GM10847 (cell line): Measurements from ENCODE around the gene SINHCAF.

Experiments used
- POLR2A ChIP-seq: IDR thresholded peaks from 2 replicates; pipeline ENCODE4 v1.6.1; 2011; ENCODE audit not compliant: insufficient read length; ENCODE audit errors: extremely low read depth

Gene SINHCAF

DNA sequence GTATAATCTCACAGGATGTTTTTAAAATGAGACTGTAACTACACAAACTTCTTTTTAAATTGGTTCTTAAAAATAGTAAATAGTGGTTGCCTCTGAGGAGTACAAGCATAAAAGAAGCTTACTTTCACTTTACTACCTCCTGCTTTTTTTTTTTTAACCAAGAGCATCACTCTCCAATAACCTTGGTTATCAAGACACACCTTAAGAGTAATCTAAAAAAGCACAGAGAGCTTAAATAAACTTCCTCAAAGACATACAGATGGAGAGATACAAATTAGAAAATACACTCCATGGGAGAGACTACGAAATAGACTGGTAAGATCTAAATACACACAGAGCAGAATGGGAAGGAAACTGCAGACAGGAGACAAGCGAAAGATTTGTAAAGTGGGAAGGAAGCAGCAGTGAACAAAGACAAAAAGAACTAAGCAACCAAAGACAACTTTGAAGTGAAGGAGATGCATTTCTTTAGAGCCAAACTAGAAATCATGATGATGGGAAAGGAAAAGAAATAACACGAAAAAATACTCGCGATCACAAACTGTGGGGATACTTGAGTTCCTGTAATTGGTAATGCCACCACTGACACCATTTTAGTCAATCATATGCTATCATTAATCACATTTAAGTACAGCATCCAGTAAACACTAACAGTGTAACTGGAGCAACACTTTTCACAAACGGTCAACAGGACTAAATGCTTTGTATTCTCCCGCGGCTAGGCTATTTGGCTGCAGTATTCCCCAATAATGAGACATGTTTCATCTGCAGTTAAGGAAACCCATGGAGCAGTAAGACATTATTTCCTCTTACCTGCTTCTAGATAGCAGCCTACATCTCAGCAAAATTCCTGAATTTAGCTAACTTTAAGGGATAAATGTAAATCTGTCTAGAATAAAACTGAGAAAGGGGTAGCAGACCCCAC lies 8.2 kb downstream of the SINHCAF start:
- no peak for TF ChIP-seq POLR2A

DNA sequence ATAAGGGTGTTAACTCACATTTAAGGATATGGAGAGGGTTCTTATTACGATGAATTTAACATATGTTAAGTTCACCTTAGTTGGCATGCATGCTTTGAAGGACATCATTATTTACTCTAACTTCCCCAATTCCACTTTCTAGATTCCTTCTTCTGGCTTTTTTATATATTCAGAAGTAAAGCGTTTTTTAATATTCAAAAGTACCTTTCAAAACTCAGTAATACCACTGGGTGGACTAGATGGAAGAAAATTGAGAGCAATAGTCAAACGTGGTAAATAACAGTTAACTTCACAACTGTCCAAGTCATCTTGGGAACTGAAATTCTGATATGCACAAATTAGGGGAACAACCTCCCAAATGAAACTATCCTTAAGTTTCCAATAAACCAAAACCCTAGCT lies 9.1 kb downstream of the SINHCAF start:
- TF ChIP-seq POLR2A = no peak

DNA sequence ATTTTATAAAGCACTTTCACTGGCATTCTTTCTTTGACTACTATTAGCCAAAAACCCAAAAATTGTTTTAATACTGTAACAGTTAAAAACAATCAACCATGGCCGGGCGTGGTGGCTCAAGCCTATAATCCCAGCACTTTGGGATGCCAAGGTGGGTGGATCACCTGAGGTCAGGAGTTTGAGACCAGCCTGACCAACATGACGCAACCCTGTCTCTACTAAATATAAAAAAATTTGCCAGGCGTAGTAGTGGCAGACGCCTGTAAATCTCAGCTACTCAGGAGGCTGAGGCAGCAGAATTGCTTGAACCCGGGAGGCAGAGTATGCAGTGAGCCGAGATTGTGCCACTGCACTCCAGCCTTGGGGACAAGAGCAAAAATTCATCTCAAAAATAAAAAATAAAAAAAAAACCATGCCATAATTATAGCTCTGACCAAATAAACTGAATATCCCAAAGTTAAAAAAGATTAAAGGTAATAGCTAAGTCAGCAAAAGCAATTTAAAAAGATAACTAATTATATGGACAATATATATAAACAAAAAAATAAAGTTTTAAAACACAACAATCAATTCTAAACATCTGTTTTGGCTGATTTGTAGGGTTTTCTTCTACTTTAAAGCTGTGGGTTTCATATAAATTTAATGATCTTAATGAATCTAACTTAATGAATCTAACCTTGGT lies 10.0 kb downstream of the SINHCAF start:
- TF ChIP-seq POLR2A = no peak

DNA sequence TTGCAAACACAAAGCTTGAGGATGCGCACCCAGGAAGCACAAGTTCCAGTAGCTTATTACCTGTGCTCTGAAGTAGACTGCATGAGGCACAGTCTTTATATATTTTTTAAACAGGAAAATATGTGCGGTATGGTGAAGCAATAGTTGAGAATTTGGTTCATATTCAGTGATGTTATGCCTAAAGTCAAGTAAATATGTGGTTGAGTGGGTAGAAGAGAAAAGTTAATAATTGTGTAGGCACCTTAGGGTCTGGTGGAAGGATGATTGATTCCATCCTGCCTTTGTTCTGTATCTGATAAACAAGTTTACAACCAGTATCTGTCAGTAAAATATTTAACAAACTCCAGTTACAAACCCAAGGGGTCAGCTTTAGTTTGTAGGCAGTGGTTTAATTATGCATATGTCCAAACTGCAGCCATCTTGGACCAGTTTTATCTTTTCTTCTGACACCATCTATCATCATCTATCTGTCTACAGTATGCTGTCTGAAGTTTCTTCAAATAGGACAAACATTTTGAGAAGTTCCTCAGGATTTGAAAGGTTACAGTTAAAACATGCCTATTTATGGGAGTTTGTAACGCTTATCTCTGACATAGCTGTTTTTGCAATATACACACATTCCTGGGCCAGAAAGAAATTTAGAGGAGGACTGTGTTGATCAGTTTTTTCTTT lies 10.8 kb downstream of the SINHCAF start:
- no peak for TF ChIP-seq POLR2A

DNA sequence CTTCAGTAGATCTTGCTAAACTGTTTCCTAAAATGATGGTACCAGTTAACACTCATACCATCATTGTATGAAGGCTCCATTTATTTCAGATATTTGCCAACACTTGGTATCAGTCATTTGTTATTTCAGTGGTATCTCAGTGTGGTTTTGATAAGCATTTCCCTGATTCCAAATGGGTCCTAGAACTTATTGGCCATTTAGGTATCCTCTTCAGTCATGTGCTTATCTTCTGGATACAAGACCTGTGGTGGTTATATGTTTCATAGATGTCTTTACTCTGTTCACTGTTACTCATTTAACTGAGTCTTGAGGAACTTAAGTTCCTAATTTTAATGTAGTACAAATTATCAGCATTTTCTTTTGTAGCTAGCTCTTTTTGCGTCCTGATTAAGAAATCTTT lies 13.5 kb downstream of the SINHCAF start:
- TF ChIP-seq POLR2A = no peak

DNA sequence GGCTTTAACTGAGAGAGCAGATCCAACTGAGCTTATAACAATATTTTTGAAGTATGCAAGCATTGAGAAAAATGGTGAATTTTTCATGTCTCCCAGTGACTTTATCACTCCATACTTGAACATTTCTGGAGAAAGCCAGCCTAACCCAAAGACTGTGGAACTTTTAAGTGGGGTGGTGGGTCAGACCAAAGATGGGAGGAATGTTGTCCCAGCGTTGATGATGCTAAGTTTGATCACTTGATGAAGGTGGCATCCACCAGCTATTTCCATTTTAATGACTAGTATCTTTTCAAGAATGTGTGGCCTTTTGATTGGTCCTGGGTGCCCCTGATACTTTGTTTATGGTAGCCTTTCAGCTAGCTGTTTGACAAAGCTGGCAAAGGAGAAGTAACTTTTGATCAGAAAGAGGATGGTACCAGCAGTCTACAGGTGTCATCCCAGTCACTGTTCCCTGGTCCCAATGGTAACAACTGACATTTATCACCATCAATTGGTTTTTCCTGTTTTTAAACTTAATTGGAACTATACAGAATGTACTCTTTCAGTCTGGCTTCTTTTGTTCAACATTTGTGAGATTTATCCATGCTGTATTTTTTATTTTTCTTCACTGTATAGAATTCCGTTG lies 14.2 kb downstream of the SINHCAF start:
- TF ChIP-seq POLR2A = no peak

DNA sequence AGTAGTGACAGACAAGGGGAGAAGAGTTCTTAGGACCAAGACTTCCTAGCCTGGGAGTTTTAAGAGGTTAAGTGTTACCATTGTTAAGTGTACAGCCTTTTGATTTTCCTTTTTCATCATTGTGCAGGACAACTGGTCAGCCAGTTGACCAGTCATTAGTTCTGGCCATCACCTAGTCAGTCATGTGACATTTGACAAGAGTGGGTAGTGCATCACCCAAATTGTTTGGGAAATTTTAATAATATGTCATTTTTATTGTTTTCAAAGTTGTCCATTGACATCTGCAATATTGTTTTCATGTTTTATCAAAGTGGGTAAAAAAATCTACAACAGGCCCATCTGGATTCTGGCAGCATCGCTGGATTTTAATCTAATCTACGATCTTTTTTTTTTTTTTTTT lies 15.5 kb downstream of the SINHCAF start:
- TF ChIP-seq POLR2A = no peak

DNA sequence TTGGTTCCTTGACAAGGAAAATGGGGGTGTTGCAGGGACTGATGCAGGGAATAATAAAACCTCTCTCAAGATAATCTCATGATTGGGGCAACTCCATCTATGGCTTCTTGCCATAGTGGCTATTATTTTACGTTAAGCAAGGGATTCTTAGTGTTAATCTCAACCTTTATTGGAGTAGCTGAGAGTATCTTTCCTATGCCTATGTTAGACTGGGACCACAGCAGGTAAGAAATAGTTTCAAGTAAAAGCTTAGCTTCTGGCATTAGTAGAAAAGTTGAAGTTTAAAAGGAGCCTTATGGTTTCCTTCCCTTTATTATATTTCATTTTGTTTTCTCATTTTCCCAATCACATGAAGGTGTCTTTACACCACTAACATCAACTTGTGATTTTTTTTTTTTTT lies 16.7 kb downstream of the SINHCAF start:
- no peak for TF ChIP-seq POLR2A

DNA sequence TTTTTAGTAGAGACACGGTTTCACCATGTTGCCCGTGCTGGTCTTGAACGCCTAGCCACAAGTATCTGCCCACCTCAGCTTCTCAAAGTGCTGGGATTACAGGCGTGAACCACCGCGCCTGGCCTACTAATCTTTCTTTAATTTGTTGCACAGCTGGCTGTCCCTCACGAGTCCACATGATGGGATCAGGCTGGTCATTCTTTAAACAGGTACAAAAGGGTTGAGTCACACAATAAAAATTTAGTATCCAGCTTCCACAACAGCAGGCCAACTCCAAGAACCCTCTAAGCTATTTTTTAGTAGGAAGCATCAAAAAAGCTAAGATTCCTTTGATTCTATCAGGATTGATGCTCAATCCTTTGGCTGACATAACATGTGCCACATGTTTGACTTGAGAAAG lies 17.8 kb downstream of the SINHCAF start:
- no peak for TF ChIP-seq POLR2A

DNA sequence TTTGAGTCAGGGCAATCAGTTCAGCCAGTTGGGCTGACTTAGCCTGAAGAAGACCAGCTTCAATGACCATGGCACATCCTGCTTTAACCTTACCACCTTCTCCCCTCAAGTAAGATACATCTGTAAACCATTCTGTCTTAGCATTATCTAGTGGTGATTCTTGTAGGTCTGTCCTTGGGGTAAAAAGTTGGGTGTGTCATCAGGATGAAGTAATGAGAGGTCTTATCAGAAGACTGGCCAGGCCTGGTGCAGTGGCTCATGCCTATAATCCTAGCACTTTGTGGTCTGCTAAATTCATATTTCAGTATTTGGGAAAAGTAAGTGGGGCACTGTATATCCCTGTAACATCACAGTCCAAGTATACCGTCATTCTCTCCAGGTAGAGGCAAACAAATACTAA lies 19.1 kb downstream of the SINHCAF start:
- TF ChIP-seq POLR2A = no peak

DNA sequence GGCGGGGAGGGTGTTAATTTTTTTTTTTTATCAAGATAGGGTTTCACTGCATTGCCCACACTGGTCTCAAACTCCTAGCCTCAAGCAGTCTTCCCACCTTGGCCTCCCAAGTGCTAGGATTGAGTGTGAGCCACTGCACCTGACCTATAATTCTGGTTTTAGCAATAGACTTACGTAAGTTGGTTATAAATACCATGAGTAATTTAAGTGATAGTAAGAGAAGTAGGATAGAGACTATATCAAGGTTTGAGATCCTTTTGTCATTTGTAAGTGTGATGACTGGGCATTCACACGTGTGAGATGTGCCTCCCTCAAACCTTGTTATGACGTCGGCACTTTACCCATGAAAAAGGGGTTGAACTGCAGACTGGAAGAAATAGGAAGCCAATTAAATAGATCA lies 22.5 kb downstream of the SINHCAF start:
- TF ChIP-seq POLR2A = no peak

DNA sequence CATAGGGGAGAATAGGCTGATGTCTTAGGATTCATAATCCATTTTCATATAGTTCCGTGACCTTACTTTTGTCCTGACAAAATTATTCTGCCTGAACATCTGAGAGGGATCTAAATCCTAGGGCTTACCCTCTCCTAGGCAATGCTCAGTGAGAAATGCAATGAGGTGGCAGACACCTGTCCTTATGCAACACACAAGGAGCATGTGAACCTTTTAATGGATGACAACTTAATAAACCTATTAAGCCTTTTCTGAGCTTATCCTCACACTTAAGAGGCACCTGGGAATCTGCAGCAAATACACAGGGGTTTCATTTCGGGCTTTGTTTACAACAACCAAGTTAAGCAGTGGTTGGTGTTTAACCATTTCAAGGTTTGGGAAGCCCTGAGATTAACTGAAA lies 24.6 kb downstream of the SINHCAF start:
- no peak for TF ChIP-seq POLR2A

DNA sequence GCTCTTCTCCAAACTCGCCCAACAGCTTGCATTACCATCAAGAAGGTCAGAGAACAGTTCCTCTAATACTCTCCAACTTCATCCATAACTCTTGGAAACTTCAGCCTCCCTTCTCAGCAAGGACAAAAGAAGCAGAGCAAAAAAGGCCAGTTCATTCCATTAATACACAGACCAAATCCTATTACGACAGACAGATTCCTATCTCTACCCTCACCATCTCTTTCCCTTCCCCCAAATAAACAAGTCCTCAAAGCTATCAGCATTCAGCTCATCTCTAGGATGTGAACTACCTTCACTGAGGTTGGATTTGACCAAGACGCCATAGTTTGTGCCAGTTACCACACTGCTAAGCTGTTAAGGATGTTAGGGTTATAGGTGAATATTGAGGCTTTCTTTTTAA lies 25.2 kb downstream of the SINHCAF start:
- no peak for TF ChIP-seq POLR2A

DNA sequence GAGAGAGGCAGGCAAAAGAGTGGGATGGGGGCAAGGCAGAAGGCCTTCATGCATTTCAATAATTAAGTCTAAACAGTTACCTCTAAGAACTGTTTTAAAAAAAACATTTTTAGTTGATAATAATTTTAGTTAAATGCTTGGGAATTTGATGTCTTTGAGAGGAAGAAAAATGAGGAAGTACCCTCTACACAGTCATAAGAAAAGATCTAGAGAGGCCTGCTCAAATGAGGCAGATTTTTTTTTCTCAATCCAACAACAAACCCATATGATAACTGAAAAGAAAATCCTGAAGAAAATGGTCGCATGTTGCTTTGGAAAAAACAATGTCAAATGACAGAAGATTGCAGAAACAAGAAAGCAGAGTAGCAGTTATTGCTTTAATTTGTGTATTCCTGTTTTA lies 25.6 kb downstream of the SINHCAF start:
- TF ChIP-seq POLR2A = no peak

DNA sequence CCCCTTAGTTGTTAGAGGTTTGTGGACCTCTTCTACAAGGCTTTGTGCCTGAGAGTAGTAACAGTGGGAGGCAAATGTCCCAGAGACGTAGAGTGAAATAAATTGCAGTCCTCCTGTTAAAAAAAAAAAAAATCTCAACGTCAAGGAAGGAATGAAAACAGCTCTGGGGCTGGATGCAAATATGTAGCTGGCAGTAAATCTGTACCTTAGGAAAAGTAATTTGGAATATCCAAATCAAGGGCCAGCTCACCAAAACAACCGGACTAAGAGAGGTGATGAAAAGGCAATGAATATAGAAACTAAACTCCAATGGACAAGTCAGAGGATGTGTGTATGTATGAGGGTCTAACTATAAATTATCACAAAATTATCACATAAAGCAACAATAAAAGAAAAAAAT lies 27.0 kb downstream of the SINHCAF start:
- TF ChIP-seq POLR2A = no peak
